ENCODE measurements around the gene AGBL4. TPM values are rescaled to one million over a fixed set of nuclear protein-coding genes. Genes with fewer than 3 reads are reported as not detected.

The AGBL4 gene
- total and polyA plus RNA-seq, 8 donors = 0.32 to 1.3 (median 0.87) TPM

DNA sequence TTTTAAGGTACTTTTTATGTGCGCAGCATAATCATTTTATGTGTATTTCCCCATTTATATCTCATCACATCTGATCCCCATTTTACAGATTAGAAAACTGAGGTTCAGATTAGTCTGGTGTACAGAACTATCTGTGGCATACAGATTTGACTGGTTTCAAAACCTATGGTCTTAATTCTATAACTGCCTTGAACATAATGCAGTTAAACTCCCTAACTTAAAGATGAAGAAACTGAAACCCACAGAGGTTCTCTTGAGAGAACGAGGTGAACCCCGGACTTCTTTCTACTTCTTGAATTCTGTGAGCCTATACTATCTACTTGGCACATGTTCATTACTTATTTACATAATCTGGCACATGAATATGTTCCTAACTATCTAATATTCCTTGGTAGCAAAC is 479.1 kb downstream of the AGBL4 start:
- Histone ChIP-seq H3K4me3 (no peak overlapping the region), H3K27me3 (no peaks in the 10 kb centered on the region), H3K36me3 (no peaks in the 10 kb centered on the region), H3K4me1 (no peaks in the 10 kb centered on the region), H3K27ac (no peak overlapping the region), H3K9me3 (peaks cover 0 to 26% of the 10 kb centered on the region in 2 donors)
- DNase-seq (no peak), ATAC-seq (no peak)
- TF ChIP-seq, protein P1, sequence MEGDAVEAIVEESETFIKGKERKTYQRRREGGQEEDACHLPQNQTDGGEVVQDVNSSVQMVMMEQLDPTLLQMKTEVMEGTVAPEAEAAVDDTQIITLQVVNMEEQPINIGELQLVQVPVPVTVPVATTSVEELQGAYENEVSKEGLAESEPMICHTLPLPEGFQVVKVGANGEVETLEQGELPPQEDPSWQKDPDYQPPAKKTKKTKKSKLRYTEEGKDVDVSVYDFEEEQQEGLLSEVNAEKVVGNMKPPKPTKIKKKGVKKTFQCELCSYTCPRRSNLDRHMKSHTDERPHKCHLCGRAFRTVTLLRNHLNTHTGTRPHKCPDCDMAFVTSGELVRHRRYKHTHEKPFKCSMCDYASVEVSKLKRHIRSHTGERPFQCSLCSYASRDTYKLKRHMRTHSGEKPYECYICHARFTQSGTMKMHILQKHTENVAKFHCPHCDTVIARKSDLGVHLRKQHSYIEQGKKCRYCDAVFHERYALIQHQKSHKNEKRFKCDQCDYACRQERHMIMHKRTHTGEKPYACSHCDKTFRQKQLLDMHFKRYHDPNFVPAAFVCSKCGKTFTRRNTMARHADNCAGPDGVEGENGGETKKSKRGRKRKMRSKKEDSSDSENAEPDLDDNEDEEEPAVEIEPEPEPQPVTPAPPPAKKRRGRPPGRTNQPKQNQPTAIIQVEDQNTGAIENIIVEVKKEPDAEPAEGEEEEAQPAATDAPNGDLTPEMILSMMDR (IDR thresholded peaks at IDR 0.05) = no peak
- intact Hi-C loops (cut with DNase I) = no loop called here

DNA sequence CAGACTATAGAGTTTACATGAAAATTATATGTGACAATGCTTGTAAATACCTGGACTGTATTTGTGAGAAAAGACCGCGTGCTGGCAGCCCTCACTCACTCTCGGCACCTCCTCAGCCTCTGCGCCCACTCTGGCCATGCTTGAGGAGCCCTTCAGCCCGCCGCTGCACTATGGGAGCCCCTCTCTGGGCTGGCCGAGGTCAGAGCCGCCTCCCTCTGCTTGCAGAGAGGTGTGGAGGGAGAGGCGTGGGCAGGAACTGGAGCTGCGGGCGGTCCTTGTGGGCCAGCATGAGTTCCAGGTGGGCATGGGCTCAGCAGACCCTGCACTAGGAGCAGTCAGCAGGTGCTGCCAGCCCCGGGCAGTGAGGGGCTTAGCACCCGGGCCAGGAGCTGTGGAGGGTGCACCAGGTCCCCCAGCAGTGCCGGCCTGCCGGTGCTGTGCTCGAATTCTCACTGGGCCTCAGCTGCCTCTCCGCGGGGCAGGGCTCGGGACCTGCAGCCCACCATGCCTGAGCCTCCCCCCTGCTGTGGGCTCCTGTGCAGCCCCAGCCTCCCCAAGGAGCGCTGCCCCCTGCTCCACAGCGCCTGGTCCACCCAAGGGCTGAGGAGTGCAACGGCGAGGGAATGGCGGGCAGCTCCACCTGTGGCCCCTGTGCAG is 482.5 kb downstream of the AGBL4 start:
- Histone ChIP-seq H3K9me3 (peaks cover 0 to 18% of the 10 kb centered on the region in 2 donors), H3K27ac (no peak overlapping the region), H3K36me3 (no peaks in the 10 kb centered on the region), H3K4me3 (no peak overlapping the region), H3K27me3 (no peaks in the 10 kb centered on the region), H3K4me1 (no peaks in the 10 kb centered on the region)
- DNase-seq (peak in 1 of 4 donors; percentile 69), ATAC-seq (no peak)
- TF ChIP-seq, protein P1 (IDR thresholded peaks at IDR 0.05) = no peak
- intact Hi-C loops (cut with DNase I) = no loop called here

DNA sequence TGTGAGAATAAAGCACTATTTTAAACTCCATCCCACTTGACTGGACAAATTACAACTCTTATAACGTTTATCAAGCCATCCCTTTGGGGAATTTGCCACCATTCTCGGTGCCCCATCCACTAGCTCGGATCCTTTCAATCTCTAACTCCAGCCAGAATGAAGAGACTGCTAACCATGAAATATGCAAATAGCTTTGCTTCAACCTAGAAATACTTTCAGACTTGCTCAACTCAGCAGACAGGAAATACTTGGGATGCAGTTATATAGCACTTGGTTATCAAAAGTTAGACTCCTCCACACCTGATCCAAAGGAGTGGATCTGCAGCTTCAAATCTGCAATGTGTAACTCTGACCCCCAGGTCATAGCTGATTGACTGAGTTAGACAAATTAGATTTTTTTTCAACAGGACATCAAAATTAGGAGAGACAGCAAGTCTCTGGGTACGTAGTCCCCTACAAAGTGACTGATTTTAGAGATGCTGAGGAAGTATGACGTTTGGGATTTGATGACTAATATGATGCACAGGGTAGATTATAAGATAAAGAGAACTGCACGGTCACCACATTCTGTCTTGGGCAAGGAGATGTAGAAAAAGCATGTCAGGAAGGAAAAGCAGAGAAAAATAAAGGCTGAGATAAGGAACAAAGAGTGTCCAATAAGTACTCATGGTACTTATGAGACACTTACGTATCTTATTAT is 496.0 kb downstream of the AGBL4 start:
- intact Hi-C loops (cut with DNase I) = no loop called here
- TF ChIP-seq, protein P1 (IDR thresholded peaks at IDR 0.05) = no peak
- no peaks in the 10 kb centered on the region for H3K9me3 ChIP-seq
- DNase-seq (no peak), ATAC-seq (no peak)
- no peaks in the 10 kb centered on the region for H3K4me1 ChIP-seq
- no peaks in the 10 kb centered on the region for H3K27me3 ChIP-seq
- no peaks in the 10 kb centered on the region for H3K36me3 ChIP-seq
- H3K27ac ChIP-seq = no peak overlapping the region
- H3K4me3 ChIP-seq = no peak overlapping the region

DNA sequence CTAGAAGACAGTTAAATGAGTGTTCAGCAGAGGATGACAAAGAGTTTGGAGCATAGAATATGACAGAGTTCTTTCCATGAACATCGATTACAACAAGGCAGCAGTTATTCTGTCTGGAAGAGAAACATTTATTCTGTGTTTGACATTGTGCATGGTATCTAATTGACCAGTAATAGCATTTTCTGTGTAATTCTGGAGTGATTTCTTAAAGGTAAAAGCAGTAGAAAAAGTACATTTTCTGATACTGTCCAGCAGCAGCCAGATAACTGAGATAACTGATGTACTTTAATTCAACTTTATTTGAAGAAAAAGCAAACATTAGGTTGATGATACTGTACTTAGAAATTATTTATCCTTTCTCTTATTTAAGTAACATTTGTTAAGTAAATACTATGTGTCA is 497.1 kb downstream of the AGBL4 start:
- Histone ChIP-seq H3K9me3 (no peaks in the 10 kb centered on the region), H3K4me3 (no peak overlapping the region), H3K27ac (no peak overlapping the region), H3K36me3 (no peaks in the 10 kb centered on the region), H3K4me1 (no peaks in the 10 kb centered on the region), H3K27me3 (no peaks in the 10 kb centered on the region)
- DNase-seq (no peak), ATAC-seq (no peak)
- TF ChIP-seq, protein P1 (IDR thresholded peaks at IDR 0.05) = no peak
- intact Hi-C loops (cut with DNase I) = no loop called here

DNA sequence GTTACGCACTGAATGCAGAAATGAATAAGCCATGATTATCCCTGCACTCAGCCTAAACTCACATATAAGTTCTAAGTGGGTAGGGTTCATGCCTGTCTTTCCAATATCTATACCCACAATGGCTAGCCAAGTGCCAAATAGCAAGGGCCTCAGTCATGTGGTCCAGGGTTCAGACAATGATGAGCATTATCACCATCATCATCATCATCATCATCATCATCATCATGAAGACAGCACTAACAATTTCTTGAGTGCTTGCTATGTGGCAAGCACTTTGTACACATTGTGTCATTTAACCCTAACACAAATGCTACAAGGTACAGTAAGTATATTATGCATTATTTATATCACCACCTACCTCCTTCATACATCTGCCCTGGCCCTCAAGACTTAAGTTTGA is 500.0 kb downstream of the AGBL4 start:
- DNase-seq = no peak
- TF ChIP-seq, protein P1 (IDR thresholded peaks at IDR 0.05) = no peak
- no peaks in the 10 kb centered on the region for H3K27me3 ChIP-seq
- H3K4me1 ChIP-seq = no peaks in the 10 kb centered on the region
- H3K9me3 ChIP-seq = no peaks in the 10 kb centered on the region
- no peaks in the 10 kb centered on the region for H3K36me3 ChIP-seq
- no peak overlapping the region for H3K4me3 ChIP-seq
- H3K27ac ChIP-seq = no peak overlapping the region
- ATAC-seq = no peak
- intact Hi-C loops (cut with DNase I) = no loop called here
